ENCODE data around the gene MREG.
"Not testable (repeated sequence)": the region's sequence is repeated elsewhere in the genome, so short reads cannot be mapped to it uniquely, and the experiment has no call there.

MREG gene

DNA sequence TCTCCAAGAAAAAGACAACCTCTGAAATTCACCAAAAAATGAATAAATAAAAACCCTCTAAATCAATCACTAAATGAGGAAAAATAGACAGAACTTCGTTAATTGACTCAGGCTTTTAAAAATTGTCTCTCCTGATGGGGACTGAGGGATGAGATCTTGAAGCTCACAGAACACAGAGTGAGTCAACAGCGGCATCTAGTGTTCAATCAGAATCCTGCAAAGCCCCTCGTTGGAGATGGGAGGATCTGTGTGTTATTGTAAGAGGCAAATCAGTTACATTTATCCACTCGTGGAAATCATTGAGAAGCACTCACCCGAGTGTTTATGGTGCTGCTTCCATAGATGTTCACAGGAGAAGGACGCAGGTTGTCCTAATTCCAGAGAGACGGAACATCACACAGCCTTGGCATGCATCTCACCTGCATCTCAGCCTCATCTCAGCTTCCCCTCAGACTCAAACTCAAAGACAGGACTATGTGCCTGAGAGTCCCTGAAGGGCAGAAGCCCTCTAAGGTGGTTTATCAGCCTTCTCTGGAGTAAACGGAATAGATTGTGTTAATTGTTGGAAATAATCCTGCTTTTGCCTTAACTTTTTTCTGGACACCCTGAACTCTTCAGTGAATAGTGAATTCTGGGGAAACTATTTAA lies 82.0 kb downstream of the MREG start:
- Histone ChIP-seq H3K4me1 (ENCODE audit: insufficient read depth, low read length) (peaks cover 6% of the 10 kb centered on the region), H3K9ac (ENCODE audit: low read depth, low read length) (no peak overlapping the region), H3K9me3 (ENCODE audit: insufficient read depth, low read depth, low read length) (0 out of 2 replicates have a peak, but pooled peaks cover 4% of the 10 kb centered on the region), H3K4me3 (ENCODE audit: low read length) (no peak overlapping the region), H3K36me3 (ENCODE audit: insufficient read depth, low read length) (peaks cover 6% of the 10 kb centered on the region), H3K27ac (ENCODE audit: low read depth, low read length) (no peak overlapping the region), H3K27me3 (ENCODE audit: insufficient read depth, low read length) (no peaks in the 10 kb centered on the region)
- 23% methylated on average over 8 of the region's 8 CpGs for WGBS

DNA sequence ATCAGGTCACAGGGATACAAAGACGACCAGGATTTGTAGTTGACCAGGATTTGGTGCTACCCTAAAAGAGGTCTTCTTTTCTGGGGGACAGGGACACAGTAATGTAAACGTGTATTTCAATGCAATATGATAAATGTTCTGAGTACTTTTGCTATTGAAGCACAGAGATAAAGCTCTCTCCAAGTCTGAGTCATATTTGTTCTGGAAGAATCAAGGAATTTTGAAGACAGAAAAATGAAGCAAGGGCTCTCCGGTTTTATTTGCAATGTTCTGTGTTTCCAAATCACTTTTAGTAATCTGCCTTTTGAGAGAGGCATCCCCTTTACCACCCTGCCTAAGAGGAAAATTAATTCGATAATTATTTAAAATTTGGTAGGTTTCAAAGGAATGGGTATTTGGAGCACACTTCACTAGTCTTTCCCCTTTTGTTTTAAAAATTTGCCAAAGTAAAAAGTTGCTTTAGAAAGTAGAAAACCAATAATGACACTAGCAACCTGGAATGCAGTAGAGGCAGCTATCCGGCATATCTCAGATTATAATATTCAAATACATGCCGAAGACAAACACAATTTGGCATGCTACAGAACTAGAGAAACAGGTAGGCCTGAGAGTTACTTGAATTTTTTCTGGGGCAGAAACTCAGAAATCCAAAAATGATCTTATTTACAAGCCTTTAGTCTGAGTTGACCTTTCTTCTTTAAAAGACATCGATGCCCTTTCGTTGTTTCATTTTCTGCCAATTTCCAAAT lies 82.7 kb downstream of the MREG start:
- H3K9ac ChIP-seq (ENCODE audit: low read depth, low read length) = no peak overlapping the region
- no peak overlapping the region for H3K27ac ChIP-seq (ENCODE audit: low read depth, low read length)
- H3K9me3 ChIP-seq (ENCODE audit: insufficient read depth, low read depth, low read length) = 0 out of 2 replicates have a peak, but pooled peaks cover 4% of the 10 kb centered on the region
- 88% methylated on average over 7 of the region's 8 CpGs for WGBS
- H3K27me3 ChIP-seq (ENCODE audit: insufficient read depth, low read length) = no peaks in the 10 kb centered on the region
- H3K4me1 ChIP-seq (ENCODE audit: insufficient read depth, low read length) = peaks cover 6% of the 10 kb centered on the region
- H3K36me3 ChIP-seq (ENCODE audit: insufficient read depth, low read length) = peaks cover 6% of the 10 kb centered on the region
- H3K4me3 ChIP-seq (ENCODE audit: low read length) = no peak overlapping the region

DNA sequence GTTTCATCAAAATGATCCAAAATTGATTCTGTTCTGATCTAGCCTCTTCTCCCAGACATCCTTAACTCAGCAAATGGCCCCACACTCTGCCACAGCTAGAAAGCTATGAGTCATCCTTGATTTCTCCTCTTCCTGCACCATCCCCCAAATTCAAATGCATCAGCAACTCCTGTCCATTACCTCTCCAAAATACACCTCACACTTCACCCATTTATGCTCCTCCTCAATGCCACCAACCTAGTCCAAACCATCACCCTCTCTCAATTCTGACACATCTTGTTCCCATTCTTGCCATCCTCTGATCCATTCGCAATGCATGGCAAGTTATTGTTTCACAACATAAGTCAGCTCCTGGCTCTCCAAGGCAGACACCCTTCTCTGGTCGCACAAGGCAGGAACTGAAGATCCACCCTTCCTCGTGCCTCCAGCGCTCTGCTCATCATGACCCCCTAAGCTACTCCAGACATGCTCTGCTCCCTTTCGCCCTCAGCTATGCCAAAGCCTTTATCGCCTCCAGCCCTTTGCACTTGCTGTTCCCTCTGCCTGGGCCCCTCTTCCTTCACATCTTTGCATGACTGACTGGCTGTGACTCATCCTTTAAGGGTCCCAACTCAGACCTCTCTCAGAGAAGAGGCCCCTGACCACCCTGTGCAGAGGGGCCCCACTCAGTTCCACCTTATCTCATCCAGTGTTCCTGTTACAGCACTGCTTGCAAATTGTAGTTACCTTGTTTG lies 83.6 kb downstream of the MREG start:
- Histone ChIP-seq H3K36me3 (ENCODE audit: insufficient read depth, low read length) (peaks cover 6% of the 10 kb centered on the region), H3K4me1 (ENCODE audit: insufficient read depth, low read length) (peaks cover 6% of the 10 kb centered on the region), H3K9ac (ENCODE audit: low read depth, low read length) (no peak overlapping the region), H3K9me3 (ENCODE audit: insufficient read depth, low read depth, low read length) (0 out of 2 replicates have a peak, but pooled peaks cover 4% of the 10 kb centered on the region), H3K27me3 (ENCODE audit: insufficient read depth, low read length) (no peaks in the 10 kb centered on the region), H3K27ac (ENCODE audit: low read depth, low read length) (no peak overlapping the region), H3K4me3 (ENCODE audit: low read length) (no peak overlapping the region)
- 91% methylated on average over 6 of the region's 6 CpGs for WGBS

DNA sequence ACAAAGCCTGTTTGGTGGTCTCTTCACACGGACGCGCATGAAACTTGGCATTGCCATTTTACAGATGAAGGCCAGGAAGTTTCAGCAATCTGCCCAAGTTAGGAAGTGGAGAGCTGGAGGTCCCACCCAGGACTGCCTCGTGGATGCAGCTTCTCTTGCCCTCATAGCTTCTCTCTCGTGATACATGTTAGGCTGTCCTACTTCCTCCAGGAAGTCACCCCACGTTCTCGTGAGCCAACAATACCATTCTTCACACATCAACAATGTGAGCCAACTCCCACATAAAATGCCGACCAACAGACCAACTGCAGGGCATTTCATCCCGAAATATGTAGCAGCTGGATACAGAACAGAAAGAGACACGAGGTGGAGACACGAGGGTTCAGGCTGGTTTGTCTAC lies 85.3 kb downstream of the MREG start:
- H3K9ac ChIP-seq (ENCODE audit: low read depth, low read length) = no peak overlapping the region
- peaks cover 6% of the 10 kb centered on the region for H3K36me3 ChIP-seq (ENCODE audit: insufficient read depth, low read length)
- 0 out of 2 replicates have a peak overlapping the region, but pooled peaks have one; percentile 9 for H3K27ac ChIP-seq (ENCODE audit: low read depth, low read length)
- H3K4me3 ChIP-seq (ENCODE audit: low read length) = no peak overlapping the region
- peaks cover 6% of the 10 kb centered on the region for H3K4me1 ChIP-seq (ENCODE audit: insufficient read depth, low read length)
- 0 out of 2 replicates have a peak, but pooled peaks cover 4% of the 10 kb centered on the region for H3K9me3 ChIP-seq (ENCODE audit: insufficient read depth, low read depth, low read length)
- no peaks in the 10 kb centered on the region for H3K27me3 ChIP-seq (ENCODE audit: insufficient read depth, low read length)
- 93% methylated on average over 11 of the region's 11 CpGs for WGBS

DNA sequence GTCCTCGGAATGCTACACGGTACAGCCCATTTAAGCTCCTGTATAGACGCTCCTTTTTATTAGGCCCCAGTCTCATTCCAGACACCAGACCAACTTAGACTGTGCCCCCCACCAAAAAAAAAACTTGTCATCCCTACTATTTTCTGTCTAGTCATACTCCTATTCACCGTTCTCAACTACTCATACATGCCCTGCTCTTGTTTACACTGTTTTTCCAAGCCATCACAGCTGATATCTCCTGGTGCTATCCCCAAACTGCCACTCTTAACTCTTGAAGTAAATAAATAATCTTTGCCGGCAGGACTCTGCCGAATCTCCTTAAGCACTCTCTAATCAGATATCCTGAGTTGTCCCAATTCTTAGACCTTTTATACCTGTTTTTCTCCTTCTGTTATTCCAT lies 86.4 kb downstream of the MREG start:
- H3K4me1 ChIP-seq (ENCODE audit: insufficient read depth, low read length); H3K4me3 ChIP-seq (ENCODE audit: low read length); H3K9ac ChIP-seq (ENCODE audit: low read depth, low read length); H3K9me3 ChIP-seq (ENCODE audit: insufficient read depth, low read depth, low read length); H3K27ac ChIP-seq (ENCODE audit: low read depth, low read length); H3K27me3 ChIP-seq (ENCODE audit: insufficient read depth, low read length); H3K36me3 ChIP-seq (ENCODE audit: insufficient read depth, low read length): not testable (repeated sequence)
- 88% methylated on average over 6 of the region's 6 CpGs for WGBS

DNA sequence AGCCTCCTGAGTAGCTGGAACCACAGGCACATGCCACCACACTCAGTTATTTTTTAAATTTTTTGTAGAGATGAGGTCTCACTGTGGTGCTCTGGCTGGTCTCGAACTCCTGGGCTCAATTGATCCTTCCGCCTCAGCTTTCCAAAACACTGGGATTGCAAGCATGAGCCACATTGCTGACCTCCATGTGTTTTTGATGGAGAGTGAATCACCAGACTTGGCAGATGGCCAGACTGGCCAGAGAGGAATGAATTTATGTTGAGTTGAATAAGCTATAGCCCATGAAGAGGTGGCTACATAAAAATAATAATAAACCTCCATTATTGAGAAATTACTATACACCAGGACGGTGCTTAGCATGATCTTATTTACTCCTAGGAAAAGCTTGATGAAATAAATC lies 91.5 kb downstream of the MREG start:
- Histone ChIP-seq H3K27ac (ENCODE audit: low read depth, low read length) (peak overlapping the region; percentile 73; the same call in 1 of the 2 replicates), H3K4me1 (ENCODE audit: insufficient read depth, low read length) (peaks cover 28% of the 10 kb centered on the region), H3K9me3 (ENCODE audit: insufficient read depth, low read depth, low read length) (no peaks in the 10 kb centered on the region), H3K4me3 (ENCODE audit: low read length) (no peak overlapping the region), H3K9ac (ENCODE audit: low read depth, low read length) (no peak overlapping the region), H3K27me3 (ENCODE audit: insufficient read depth, low read length) (no peaks in the 10 kb centered on the region), H3K36me3 (ENCODE audit: insufficient read depth, low read length) (no peaks in the 10 kb centered on the region)
- 81% methylated on average over 3 of the region's 3 CpGs for WGBS

DNA sequence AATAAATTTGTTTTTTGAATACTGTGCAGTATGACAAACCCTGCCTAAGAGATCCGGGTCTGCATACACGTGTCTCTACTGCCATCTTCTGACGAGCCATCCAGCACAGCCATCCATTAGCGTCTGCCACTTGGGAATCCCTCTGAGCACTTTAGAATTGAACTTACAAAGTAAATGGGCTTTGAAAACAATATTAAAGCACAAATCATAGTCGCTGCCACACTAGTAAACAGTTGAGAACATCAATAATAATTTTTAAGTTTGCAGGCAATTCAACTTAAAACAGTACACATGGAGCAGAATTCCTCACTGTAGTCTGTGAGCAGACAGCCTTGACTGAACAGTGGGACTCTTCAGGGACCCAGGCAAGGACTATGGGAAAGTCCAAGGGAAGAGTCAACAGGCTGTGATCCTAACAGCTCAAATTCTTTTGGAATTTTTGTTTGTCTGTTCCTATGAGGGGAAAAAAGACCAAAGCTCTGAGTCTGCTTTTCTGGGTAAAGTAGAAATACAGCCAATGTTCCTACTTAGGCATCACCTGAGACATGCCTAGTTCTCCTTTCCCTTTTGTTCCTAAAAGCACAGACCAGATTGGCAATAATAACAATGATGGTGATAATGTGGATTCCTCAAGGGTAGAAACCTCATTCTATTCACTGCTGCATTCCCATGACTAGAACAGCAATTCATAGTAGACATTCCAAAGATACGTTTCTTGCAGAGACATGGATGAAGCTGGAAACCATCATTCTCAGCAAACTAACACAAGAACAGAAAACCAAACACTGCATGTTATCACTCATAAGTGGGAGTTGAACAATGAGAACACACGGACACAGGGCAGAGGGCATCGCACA lies 92.9 kb downstream of the MREG start:
- Histone ChIP-seq H3K4me1 (ENCODE audit: insufficient read depth, low read length) (peaks cover 28% of the 10 kb centered on the region), H3K27ac (ENCODE audit: low read depth, low read length) (no peak overlapping the region), H3K9me3 (ENCODE audit: insufficient read depth, low read depth, low read length) (no peaks in the 10 kb centered on the region), H3K27me3 (ENCODE audit: insufficient read depth, low read length) (no peaks in the 10 kb centered on the region), H3K9ac (ENCODE audit: low read depth, low read length) (no peak overlapping the region), H3K36me3 (ENCODE audit: insufficient read depth, low read length) (no peaks in the 10 kb centered on the region), H3K4me3 (ENCODE audit: low read length) (no peak overlapping the region)
- WGBS = 35% methylated on average over 8 of the region's 8 CpGs

DNA sequence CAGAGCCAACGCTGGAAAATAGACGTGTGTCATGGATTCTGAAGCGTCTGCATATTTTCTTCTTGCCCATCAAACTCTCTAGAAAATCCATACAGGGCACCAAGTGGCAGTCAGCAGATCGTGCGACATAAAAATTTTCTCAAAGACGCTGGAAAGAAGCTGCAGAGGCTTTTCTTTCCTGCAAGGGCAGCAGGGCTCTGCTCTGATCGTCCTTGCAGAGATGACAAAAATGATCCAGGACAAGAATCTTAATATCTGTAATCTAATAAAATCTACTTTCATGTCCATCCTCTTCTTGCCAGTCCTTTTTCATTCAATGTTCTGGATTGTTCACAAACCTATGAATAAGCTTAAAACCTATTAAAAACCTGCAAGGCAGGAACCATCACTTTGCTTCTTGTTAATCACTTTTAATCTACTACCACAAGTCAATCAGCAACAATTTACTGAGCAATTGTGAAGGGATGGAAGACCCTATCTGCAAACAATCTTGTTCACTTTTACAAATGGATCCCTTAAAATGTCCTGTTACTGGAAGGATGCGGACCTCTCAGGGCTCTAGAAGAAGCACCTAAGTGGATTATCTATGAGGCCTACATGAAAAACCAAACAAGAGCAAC lies 93.6 kb downstream of the MREG start:
- H3K36me3 ChIP-seq (ENCODE audit: insufficient read depth, low read length) = no peaks in the 10 kb centered on the region
- peaks cover 28% of the 10 kb centered on the region for H3K4me1 ChIP-seq (ENCODE audit: insufficient read depth, low read length)
- WGBS = 65% methylated on average over 8 of the region's 8 CpGs
- no peak overlapping the region for H3K4me3 ChIP-seq (ENCODE audit: low read length)
- H3K27ac ChIP-seq (ENCODE audit: low read depth, low read length) = no peak overlapping the region
- no peak overlapping the region for H3K9ac ChIP-seq (ENCODE audit: low read depth, low read length)
- no peaks in the 10 kb centered on the region for H3K9me3 ChIP-seq (ENCODE audit: insufficient read depth, low read depth, low read length)
- H3K27me3 ChIP-seq (ENCODE audit: insufficient read depth, low read length) = no peaks in the 10 kb centered on the region

DNA sequence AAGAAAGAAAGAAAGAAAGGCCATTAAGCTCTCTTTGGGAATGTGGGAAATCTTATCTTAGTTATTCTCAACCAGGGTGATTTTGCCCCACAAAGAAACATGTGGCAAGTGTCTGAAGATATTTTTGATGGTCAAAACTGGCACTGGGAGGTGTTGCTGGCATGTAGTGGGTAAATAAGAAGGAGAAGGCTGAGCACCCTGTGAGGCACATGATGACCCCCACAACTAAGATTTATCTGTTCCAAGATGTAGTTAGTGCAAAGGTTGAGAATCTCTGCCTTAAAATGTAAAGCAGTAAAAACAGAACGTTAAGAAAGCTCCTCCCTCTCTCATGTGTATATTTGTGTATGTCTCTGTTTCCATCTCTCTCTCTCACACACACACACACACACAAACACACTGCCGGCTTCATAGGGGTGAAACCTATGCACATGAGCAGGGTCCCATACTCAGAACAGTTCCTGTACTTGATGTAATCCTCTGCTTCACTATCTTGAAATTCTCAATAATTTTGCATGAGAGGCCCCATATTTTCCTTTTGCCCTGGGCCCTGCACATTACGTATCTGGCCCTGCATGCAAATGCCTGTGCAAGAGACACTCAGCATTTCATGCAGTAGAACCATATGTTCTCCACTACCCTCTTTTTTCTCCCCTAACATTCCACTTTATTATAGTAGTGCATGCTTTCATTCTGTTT lies 94.3 kb downstream of the MREG start:
- Histone ChIP-seq H3K27ac (ENCODE audit: low read depth, low read length) (no peak overlapping the region), H3K36me3 (ENCODE audit: insufficient read depth, low read length) (no peaks in the 10 kb centered on the region), H3K4me1 (ENCODE audit: insufficient read depth, low read length) (peaks cover 28% of the 10 kb centered on the region), H3K4me3 (ENCODE audit: low read length) (no peak overlapping the region), H3K9me3 (ENCODE audit: insufficient read depth, low read depth, low read length) (no peaks in the 10 kb centered on the region), H3K27me3 (ENCODE audit: insufficient read depth, low read length) (no peaks in the 10 kb centered on the region), H3K9ac (ENCODE audit: low read depth, low read length) (no peak overlapping the region)
- WGBS = 71% methylated on average over 2 of the region's 3 CpGs

All from HUES64 (cell line).